Mammary epithelial cell (primary cell): ENCODE measurements around the gene CBX5.

Source experiments
- CTCF ChIP-seq, 2 donors: IDR thresholded peaks in 1 of 2; conservative IDR thresholded peaks in 1 of 2; 2 replicates each; pipeline ENCODE4 v1.5.1; 2011 to 2012; ENCODE audit warnings: inconsistent platforms in 2 of 2, low read length in 2 of 2, mild to moderate bottlenecking in 2 of 2, control low read depth in 1 of 2, low read depth in 1 of 2; ENCODE audit not compliant: insufficient read depth in 1 of 2; ENCODE audit errors: extremely low read depth in 1 of 2
- EZH2 ChIP-seq: IDR thresholded peaks from 2 replicates; pipeline ENCODE4 v1.6.1; 2012; ENCODE audit warnings: low read length, inconsistent platforms, borderline replicate concordance

- no peak for TF ChIP-seq CTCF (conservative IDR thresholded peaks at IDR 0.05 in 1 of 2, IDR thresholded peaks at IDR 0.05 in 1 of 2; ENCODE audit: extremely low read depth in 1 of 2, insufficient read depth in 1 of 2, low read depth in 1 of 2, low read length in 2 of 2)
- TF ChIP-seq EZH2 = no peak
Measured at GRCh38 chr12:54220567-54220966, 59.4 kb downstream of the CBX5 start.
